ENCODE data around the gene MAP1LC3C. TPM values are rescaled to one million over a fixed set of nuclear protein-coding genes. Genes with fewer than 3 reads are reported as not detected.

Gene MAP1LC3C
- total and polyA plus RNA-seq, 2 donors (not counting 1 experiment from before 2014, with no cell fraction given) = not detected

DNA sequence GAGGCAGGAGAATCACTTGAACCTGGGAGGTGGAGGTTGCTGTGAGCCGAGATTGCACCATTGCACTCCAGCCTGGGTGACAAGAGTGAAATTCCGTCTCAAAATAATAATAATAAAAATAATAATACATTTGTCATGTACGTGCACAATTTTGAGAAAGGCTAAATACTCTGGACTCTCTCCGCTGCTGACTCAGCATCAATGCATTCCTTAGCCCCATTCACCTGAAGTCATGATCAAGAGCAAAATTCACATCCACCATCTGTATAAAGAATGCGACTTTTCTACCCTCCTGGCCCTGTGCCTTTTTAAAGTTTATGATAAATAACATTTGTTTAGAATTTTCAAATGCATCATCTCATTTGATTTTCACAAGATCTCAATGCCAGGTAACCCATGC lies 35.5 kb upstream of the MAP1LC3C start:
- H2AFZ ChIP-seq (ENCODE audit: insufficient read depth, low read depth, low read length, poor library complexity, severe bottlenecking) = no peak overlapping the region
- H3K79me2 ChIP-seq (ENCODE audit: control insufficient read depth, insufficient read depth, low read length) = no peaks in the 10 kb centered on the region
- no peak overlapping the region for H3K9ac ChIP-seq (ENCODE audit: low read length)
- ChIA-PET POLR2A (no interaction called here), CTCF (no interaction called here)
- no peaks in the 10 kb centered on the region for H3K36me3 ChIP-seq (replicated peaks in 1 of 2; ENCODE audit: control extremely low read depth in 1 of 2, control insufficient read depth in 1 of 2, extremely low read depth in 1 of 2, insufficient read depth in 2 of 2, low read length in 1 of 2)
- WGBS (ENCODE audit: insufficient coverage) = no CpG with 5 or more reads among the region's 5 CpGs
- Mint-ChIP-seq H3K27ac (no peak overlapping the region), H3K27me3 (peaks cover 33% of the 10 kb centered on the region), H3K4me3 (no peak overlapping the region), H3K4me1 (no peaks in the 10 kb centered on the region), H3K9me3 (ENCODE audit: insufficient read depth) (no peaks in the 10 kb centered on the region)
- no peaks in the 10 kb centered on the region for H3K4me1 ChIP-seq (ENCODE audit: control insufficient read depth in 2 of 2, insufficient read depth in 2 of 2, low read length in 2 of 2)
- H4K20me1 ChIP-seq (ENCODE audit: control insufficient read depth, insufficient read depth, low read length, poor library complexity, severe bottlenecking) = no peaks in the 10 kb centered on the region
- no peaks in the 10 kb centered on the region for H3K9me3 ChIP-seq (ENCODE audit: control extremely low read depth in 1 of 3, control insufficient read depth in 2 of 3, insufficient read depth in 1 of 3, low read length in 2 of 3)
- no peak overlapping the region for H3K27ac ChIP-seq (ENCODE audit: low read length in 2 of 2)
- no peak overlapping the region for H3K4me2 ChIP-seq (replicated peaks; ENCODE audit: low read depth, low read length, poor library complexity, severe bottlenecking)
- no peak for ATAC-seq (ENCODE audit: low read depth)
- no peaks in the 10 kb centered on the region for H3K27me3 ChIP-seq (replicated peaks in 1 of 4; ENCODE audit: control extremely low read depth in 1 of 4, control insufficient read depth in 3 of 4, insufficient read depth in 4 of 4, low read length in 3 of 4)
- no peak for TF ChIP-seq CTCF (IDR thresholded peaks at IDR 0.05)
- DNase-seq = no peak
- no peak overlapping the region for H3K4me3 ChIP-seq (ENCODE audit: control extremely low read depth in 1 of 5, extremely low read depth in 1 of 5, insufficient read depth in 1 of 5, low read depth in 2 of 5, low read length in 4 of 5)
- intact Hi-C loops (cut with micrococcal nuclease) = no loop called here

DNA sequence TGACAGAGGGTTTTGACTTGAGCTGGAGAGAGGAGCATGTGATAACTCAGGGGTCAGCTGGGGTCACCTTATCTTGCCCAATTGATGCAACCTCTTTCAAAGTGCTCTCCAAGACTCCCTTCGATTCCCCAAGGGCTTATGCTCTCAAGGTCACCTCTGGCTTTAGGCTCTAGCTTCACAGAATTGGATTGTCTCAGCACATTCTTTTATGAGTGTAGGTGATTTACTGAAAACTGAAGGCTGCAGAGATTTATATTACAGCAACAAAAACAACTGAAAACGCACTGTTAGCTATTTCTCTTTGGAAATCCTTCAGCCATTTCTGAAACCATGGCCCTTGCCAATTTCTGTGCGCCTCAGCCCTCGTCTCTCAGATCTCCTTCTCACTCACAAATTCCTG lies 34.5 kb upstream of the MAP1LC3C start:
- Mint-ChIP-seq H3K27me3 (peaks cover 32% of the 10 kb centered on the region), H3K9me3 (ENCODE audit: insufficient read depth) (no peaks in the 10 kb centered on the region), H3K4me3 (no peak overlapping the region), H3K27ac (no peak overlapping the region), H3K4me1 (no peaks in the 10 kb centered on the region)
- 78% methylated on average over 3 of the region's 4 CpGs for WGBS (ENCODE audit: insufficient coverage)
- POLR2A ChIA-PET = no interaction called here
- CTCF ChIA-PET = no interaction called here
- H3K27ac ChIP-seq (ENCODE audit: low read length in 2 of 2) = no peak overlapping the region
- DNase-seq (no peak), ATAC-seq (ENCODE audit: low read depth) (no peak)
- TF ChIP-seq EZH2 (IDR thresholded peaks at IDR 0.05; ENCODE audit: borderline replicate concordance, insufficient read depth, low read depth, low read length, poor library complexity, severe bottlenecking) = no peak
- TF ChIP-seq CTCF (IDR thresholded peaks at IDR 0.05) = no peak
- H3K4me1 ChIP-seq (ENCODE audit: control insufficient read depth in 2 of 2, insufficient read depth in 2 of 2, low read length in 2 of 2) = no peaks in the 10 kb centered on the region
- no peaks in the 10 kb centered on the region for H3K36me3 ChIP-seq (replicated peaks in 1 of 2; ENCODE audit: control extremely low read depth in 1 of 2, control insufficient read depth in 1 of 2, extremely low read depth in 1 of 2, insufficient read depth in 2 of 2, low read length in 1 of 2)
- H3K27me3 ChIP-seq (replicated peaks in 1 of 4; ENCODE audit: control extremely low read depth in 1 of 4, control insufficient read depth in 3 of 4, insufficient read depth in 4 of 4, low read length in 3 of 4) = no peaks in the 10 kb centered on the region
- no peak overlapping the region for H3K4me3 ChIP-seq (ENCODE audit: control extremely low read depth in 1 of 5, extremely low read depth in 1 of 5, insufficient read depth in 1 of 5, low read depth in 2 of 5, low read length in 4 of 5)
- H3K4me2 ChIP-seq (replicated peaks; ENCODE audit: low read depth, low read length, poor library complexity, severe bottlenecking) = no peak overlapping the region
- no peaks in the 10 kb centered on the region for H3K79me2 ChIP-seq (ENCODE audit: control insufficient read depth, insufficient read depth, low read length)
- no peaks in the 10 kb centered on the region for H4K20me1 ChIP-seq (ENCODE audit: control insufficient read depth, insufficient read depth, low read length, poor library complexity, severe bottlenecking)
- intact Hi-C loops (cut with micrococcal nuclease) = no loop called here
- H3K9ac ChIP-seq (ENCODE audit: low read length) = no peak overlapping the region
- H3K9me3 ChIP-seq (ENCODE audit: control extremely low read depth in 1 of 3, control insufficient read depth in 2 of 3, insufficient read depth in 1 of 3, low read length in 2 of 3) = no peaks in the 10 kb centered on the region
- H2AFZ ChIP-seq (ENCODE audit: insufficient read depth, low read depth, low read length, poor library complexity, severe bottlenecking) = no peak overlapping the region
